Stomach (tissue), 9 donors: Measurements from ENCODE around the gene MFAP4. TPM values are rescaled to one million over a fixed set of nuclear protein-coding genes. Genes with fewer than 3 reads are reported as not detected.

Experiments used
- DNase-seq, 2 donors: peaks; one replicate each; pipeline versions ENCODE4 v3.0.0 to v3.0.0-alpha.2; 2013 to 2019
- H3K27ac ChIP-seq, 5 donors: fragments of 200-600 bp in 4 of 5; sonication (generic) in 4 of 5; one replicate each; pipeline ENCODE4 v1.5.1; 2013 to 2019; ENCODE audit warnings: mild to moderate bottlenecking in 1 of 5, moderate library complexity in 1 of 5
- H3K27me3 ChIP-seq, 3 donors: fragments of 200-600 bp; sonication (generic); one replicate each; pipeline ENCODE4 v1.5.1; 2017 to 2019; ENCODE audit warnings: mixed run types in 1 of 3
- H3K36me3 ChIP-seq, 4 donors: fragments of 200-600 bp; sonication (generic); 1 replicate in 3 of 4; 2 replicates in 1 of 4; pipeline ENCODE4 v1.5.1; 2016 to 2019
- H3K4me1 ChIP-seq, 4 donors: fragments of 200-600 bp; sonication (generic); one replicate each; pipeline ENCODE4 v1.5.1; 2016 to 2019
- H3K4me3 ChIP-seq, 4 donors: fragments of 200-600 bp; sonication (generic) in 3 of 4; one replicate each; pipeline ENCODE4 v1.5.1; 2016 to 2019; ENCODE audit warnings: mild to moderate bottlenecking in 1 of 4
- H3K9me3 ChIP-seq, 4 donors: fragments of 200-600 bp; sonication (generic); one replicate each; pipeline ENCODE4 v1.5.1; 2016 to 2019
- CTCF ChIP-seq, 7 experiments: fragments of 450-650 bp in 4 of 7; fragments of 200-600 bp in 3 of 7; sonication (generic) in 3 of 7; IDR thresholded peaks; one replicate each; pipeline ENCODE4 v1.5.1; 2016 to 2019; ENCODE audit warnings: antibody characterized with exemption in 7 of 7, control low read depth in 2 of 7, mild to moderate bottlenecking in 1 of 7
- EP300 ChIP-seq: sonication (generic); formaldehyde crosslinking; IDR thresholded peaks from one replicate; pipeline ENCODE4 v1.6.1; 2017; ENCODE audit warnings: antibody characterized with exemption
- POLR2A ChIP-seq, 4 donors: fragments of 450-650 bp; IDR thresholded peaks; one replicate each; pipeline ENCODE4 v1.6.1; 2016; ENCODE audit warnings: antibody characterized with exemption in 4 of 4, control low read depth in 2 of 4, mild to moderate bottlenecking in 1 of 4, moderate library complexity in 1 of 4
- POLR2AphosphoS5 ChIP-seq, 3 donors: sonication (generic); formaldehyde crosslinking; IDR thresholded peaks; one replicate each; pipeline ENCODE4 v1.6.1; 2016; ENCODE audit warnings: antibody characterized with exemption in 3 of 3
- WGBS, 5 donors: extraction: QIAGEN DNeasy Blood & Tissue Kit in 3 of 5; methylation state at CpG; one replicate each; pipeline versions ENCODE4 v1.1.5 to v1.1.7; 2013 to 2018; 5-methylcytosine and 5-hydroxymethylcytosine counted together
- intact Hi-C: fragments of 100-400 bp; cut with DNase I; formaldehyde crosslinking; loops from one replicate; pipeline ENCODE4 v1.15.1; 2023; ENCODE audit warnings: low total_unique reads
- polyA plus RNA-seq, 3 donors: library from polyadenylated mRNA; stranded (reverse); fragments of 200-250 nt; gene quantifications; one replicate each; pipeline ENCODE4 v1.2.3, GENCODE V29; 2013
- total RNA-seq, 5 donors: library from RNA; depleted of rRNA; stranded (reverse); fragments of >200 nt; gene quantifications; one replicate each; pipeline versions ENCODE4 v1.1.0 to v1.2.3, GENCODE V29; 2014 to 2016
- donor health status: healthy with polysubstance abuse.
- donor health status: Bipolar disorder and iron deficiency.
- donor health status: healthy.

The MFAP4 gene
- total and polyA plus RNA-seq, 8 donors: 29.3 to 125 (median 55.4) TPM

- Histone ChIP-seq H3K9me3 (no peaks in the 10 kb centered on the region), H3K4me1 (no peaks in the 10 kb centered on the region), H3K4me3 (no peak overlapping the region), H3K27ac (no peak overlapping the region), H3K27me3 (no peaks in the 10 kb centered on the region), H3K36me3 (no peaks in the 10 kb centered on the region)
- 81 to 86% (median 83%) methylated on average over 5 of the region's 5 CpGs for WGBS, 5 donors
- TF ChIP-seq CTCF (IDR thresholded peaks at IDR 0.05) (no peak), POLR2AphosphoS5 (IDR thresholded peaks at IDR 0.05) (no peak), EP300 (no peak), POLR2A (IDR thresholded peaks at IDR 0.05) (no peak)
- no peak for DNase-seq
- intact Hi-C loops: no loop called here
Measured at GRCh38 chr17:19433255-19433654, 46.3 kb upstream of the MFAP4 start.

- no peak for DNase-seq
- Histone ChIP-seq H3K4me3 (no peak overlapping the region), H3K36me3 (no peaks in the 10 kb centered on the region), H3K27ac (no peak overlapping the region), H3K9me3 (no peaks in the 10 kb centered on the region), H3K4me1 (no peaks in the 10 kb centered on the region), H3K27me3 (no peaks in the 10 kb centered on the region)
- TF ChIP-seq POLR2AphosphoS5 (IDR thresholded peaks at IDR 0.05) (no peak), EP300 (no peak), CTCF (IDR thresholded peaks at IDR 0.05) (no peak), POLR2A (IDR thresholded peaks at IDR 0.05) (no peak)
- WGBS, 5 donors: 74 to 82% (median 77%) methylated on average over 3 of the region's 3 CpGs
- intact Hi-C loops: no loop called here
Measured at GRCh38 chr17:19431691-19432090, 44.7 kb upstream of the MFAP4 start.

GRCh38 chr17:19426631-19427030 is 39.6 kb upstream of the MFAP4 start:
- WGBS, 5 donors: 89 to 96% (median 95%) methylated on average over 5 of the region's 5 CpGs
- intact Hi-C loops: no loop called here

GRCh38 chr17:19424934-19425868 is 38.2 kb upstream of the MFAP4 start:
- no peaks in the 10 kb centered on the region for H3K36me3 ChIP-seq
- TF ChIP-seq POLR2A (IDR thresholded peaks at IDR 0.05): no peak
- TF ChIP-seq POLR2AphosphoS5 (IDR thresholded peaks at IDR 0.05): no peak
- TF ChIP-seq CTCF (IDR thresholded peaks at IDR 0.05): no peak
- no peak for TF ChIP-seq EP300
- peak overlapping the region in 4 of 5 donors; percentile 14 to 52 (median 33) for H3K27ac ChIP-seq
- H3K4me3 ChIP-seq: no peak overlapping the region
- H3K27me3 ChIP-seq: no peaks in the 10 kb centered on the region
- DNase-seq: no peak
- 55 to 70% (median 62%) methylated on average over 8 of the region's 8 CpGs for WGBS, 5 donors
- peaks cover 0 to 17% (median 0%) of the 10 kb centered on the region in 4 donors for H3K4me1 ChIP-seq
- intact Hi-C loops: no loop called here
- H3K9me3 ChIP-seq: no peaks in the 10 kb centered on the region

More at GRCh38 chr17:19426631-19427030, 39.6 kb upstream of the MFAP4 start:
- DNase-seq: no peak
- Histone ChIP-seq H3K4me3 (no peak overlapping the region), H3K9me3 (no peaks in the 10 kb centered on the region), H3K27ac (peak overlapping the region in 1 of 5 donors; percentile 47), H3K36me3 (no peaks in the 10 kb centered on the region), H3K27me3 (no peaks in the 10 kb centered on the region), H3K4me1 (peaks cover 0 to 17% (median 0%) of the 10 kb centered on the region in 4 donors)
- TF ChIP-seq POLR2AphosphoS5 (IDR thresholded peaks at IDR 0.05): no peak
- TF ChIP-seq CTCF (IDR thresholded peaks at IDR 0.05): no peak
- no peak for TF ChIP-seq EP300
- TF ChIP-seq POLR2A (IDR thresholded peaks at IDR 0.05): no peak
